Measurements from ENCODE around the gene DNTTIP2. TPM values are rescaled to one million over a fixed set of nuclear protein-coding genes. Genes with fewer than 3 reads are reported as not detected.
"Not testable (repeated sequence)": the region's sequence is repeated elsewhere in the genome, so short reads cannot be mapped to it uniquely, and the experiment has no call there.

DNTTIP2 gene
- polyA plus RNA-seq, 4 donors = 60.0 to 85.9 (median 72.1) TPM

DNA sequence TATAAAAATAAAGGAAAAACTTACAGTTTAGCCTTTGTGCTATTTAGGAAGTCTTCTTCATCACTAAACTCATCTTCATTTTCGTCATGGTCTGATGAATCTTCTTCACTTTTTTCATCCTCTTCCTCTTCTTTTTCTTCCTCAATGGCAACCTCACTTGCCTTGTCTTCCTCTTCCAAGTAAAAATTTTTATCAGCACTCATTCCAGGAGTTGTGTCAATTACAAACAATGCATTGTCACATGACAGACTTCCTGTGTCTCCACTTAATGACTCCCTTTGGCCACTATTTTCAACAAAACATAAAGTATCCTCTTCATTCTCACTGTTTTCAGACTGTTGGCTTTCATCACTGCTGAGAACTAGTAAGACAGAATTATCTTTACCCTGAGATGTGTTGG lies 2.8 kb downstream of the DNTTIP2 start:
- no peak for DNase-seq (ENCODE audit: low read depth in 4 of 4, low spot score in 3 of 4)

DNA sequence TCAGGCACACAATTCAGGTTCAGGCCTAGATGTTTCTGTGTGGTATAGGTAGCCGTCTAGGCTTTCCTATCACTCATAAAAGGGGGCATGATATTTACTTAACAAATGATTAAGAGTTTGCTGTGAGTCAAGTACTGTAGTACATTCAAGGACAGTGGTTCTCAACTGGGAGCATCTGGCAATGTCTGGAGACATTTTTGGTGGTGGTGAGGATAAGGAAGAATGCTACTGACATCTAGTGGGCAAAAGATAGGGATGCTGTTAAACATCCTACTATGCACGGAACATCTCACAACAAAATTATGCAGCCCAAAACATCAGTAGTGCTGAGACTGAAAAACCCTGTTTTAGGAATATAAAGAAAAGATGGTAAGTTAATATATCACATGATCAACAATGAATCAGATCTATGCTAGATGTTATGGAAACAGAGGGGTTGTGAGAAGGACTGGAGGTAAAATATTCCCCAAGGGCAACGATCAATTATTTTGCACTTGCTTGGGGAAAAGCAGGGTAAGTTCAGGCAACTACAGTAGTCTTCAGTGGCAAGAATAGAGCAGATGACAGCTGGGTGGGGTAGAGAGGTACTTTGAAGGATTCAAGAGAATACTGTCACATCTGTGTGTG lies 4.9 kb downstream of the DNTTIP2 start:
- peak in 1 of 4 donors; percentile 27 for DNase-seq (ENCODE audit: low read depth in 4 of 4, low spot score in 3 of 4)

DNA sequence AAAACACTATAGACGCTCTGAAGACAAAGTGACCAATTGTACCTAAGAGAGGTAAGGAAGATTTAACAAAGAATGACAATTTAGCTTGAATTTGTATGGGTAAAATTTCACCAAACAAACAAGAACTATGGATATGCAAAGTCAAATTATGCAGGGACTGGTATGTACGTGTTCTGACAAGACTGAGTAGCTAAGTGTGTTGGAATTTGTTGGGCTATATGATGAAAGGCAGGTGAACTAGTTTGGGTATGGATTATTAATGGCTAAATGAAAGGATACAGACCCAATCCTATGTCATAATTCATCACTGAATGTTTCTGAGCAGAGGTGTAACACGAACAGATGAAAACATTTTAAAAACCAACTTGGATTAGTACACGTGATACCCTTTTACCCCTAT lies 7.6 kb downstream of the DNTTIP2 start:
- no peak for DNase-seq (ENCODE audit: low read depth in 4 of 4, low spot score in 3 of 4)

DNA sequence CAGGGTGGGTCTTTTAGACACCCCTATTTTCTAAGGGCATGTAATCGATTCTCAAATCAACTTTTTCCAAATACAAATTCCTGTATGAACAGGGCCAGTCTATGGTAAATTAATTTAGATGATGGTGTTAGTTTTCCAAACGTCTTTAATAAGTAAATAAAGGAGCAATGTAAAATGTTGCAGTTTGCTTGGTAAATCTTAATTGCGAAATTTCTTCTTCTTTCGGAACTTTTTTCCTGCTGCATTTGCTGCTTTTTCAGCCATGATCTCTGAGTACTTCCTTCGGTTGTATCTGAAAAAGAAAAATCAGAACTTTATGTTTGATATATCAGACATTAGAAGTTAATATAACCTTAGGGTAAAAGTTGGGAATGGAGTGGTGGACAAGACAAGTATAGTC lies 9.4 kb downstream of the DNTTIP2 start:
- no peak for DNase-seq (ENCODE audit: low read depth in 4 of 4, low spot score in 3 of 4)

DNA sequence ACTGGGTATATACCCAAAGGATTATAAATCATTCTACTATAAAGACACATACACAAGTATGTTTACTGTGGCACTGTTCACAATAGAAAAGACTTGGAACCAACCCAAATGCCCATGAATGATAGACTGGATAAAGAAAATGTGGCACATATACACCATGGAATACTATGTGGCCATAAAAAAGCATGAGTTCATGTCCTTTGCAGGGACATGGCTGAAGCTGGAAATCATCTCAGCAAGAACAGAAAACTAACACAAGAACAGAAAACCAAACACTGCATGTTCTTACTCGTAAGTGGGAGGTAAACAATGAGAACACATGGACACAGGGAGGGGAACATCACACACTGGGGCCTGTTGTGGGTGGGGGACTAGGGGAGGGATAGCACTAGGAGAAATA lies 10.5 kb downstream of the DNTTIP2 start:
- DNase-seq (ENCODE audit: low read depth in 4 of 4, low spot score in 3 of 4) = not testable (repeated sequence)

DNA sequence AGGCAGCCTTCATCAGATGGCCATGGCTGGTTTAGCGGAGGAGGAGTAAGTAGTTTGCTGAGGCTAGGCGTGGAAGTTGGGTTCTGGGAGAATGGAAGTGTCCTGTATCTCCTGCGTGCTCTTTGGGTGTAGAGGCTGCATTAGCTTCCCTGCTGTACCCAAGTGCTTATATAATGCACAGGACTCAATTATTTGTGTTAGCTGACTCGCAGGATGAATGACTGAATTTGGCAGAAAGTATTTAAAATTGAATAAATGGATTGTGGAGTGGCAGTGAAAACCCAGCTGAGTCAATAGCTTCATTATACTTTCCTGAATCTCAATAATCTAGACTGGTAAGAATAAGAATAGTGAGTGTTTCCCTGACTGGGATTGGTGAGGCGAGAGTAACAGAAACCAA lies 13.8 kb downstream of the DNTTIP2 start:
- no peak for DNase-seq (ENCODE audit: low read depth in 4 of 4, low spot score in 3 of 4)

DNA sequence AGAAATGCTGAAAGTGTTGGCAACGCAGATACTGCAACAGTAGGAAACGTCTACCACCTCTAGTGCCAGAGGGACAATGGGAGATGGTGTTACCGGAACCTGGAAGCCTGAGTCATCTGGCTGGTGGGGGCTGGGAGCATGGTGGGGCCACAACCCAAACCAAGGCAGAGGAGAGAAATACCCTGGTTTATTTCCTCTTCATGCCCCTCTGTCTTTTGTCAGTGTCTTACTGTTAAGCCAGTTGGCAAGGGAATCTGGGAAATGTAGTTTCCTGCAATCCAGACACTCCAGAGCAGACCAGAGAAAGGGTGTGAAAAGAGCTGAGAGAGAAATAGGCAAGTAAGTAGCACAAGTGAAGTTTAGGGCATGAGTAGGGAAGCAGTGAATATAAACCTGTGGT lies 14.8 kb downstream of the DNTTIP2 start:
- no peak for DNase-seq (ENCODE audit: low read depth in 4 of 4, low spot score in 3 of 4)

DNA sequence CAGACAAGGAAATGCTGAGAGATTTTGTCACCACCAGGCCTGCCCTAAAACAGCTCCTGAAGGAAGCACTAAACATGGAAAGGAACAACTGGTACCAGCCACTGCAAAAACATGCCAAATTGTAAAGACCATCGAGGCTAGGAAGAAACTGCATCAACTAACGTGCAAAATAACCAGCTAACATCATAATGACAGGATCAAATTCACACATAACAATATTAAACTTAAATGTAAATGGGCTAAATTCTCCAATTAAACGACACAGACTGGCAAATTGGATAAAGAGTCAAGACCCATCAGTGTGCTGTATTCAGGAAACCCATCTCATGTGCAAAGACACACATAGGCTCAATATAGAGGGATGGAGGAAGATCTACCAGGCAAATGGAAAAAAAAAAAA lies 21.4 kb downstream of the DNTTIP2 start:
- not testable (repeated sequence) for DNase-seq (ENCODE audit: low read depth in 4 of 4, low spot score in 3 of 4)

DNA sequence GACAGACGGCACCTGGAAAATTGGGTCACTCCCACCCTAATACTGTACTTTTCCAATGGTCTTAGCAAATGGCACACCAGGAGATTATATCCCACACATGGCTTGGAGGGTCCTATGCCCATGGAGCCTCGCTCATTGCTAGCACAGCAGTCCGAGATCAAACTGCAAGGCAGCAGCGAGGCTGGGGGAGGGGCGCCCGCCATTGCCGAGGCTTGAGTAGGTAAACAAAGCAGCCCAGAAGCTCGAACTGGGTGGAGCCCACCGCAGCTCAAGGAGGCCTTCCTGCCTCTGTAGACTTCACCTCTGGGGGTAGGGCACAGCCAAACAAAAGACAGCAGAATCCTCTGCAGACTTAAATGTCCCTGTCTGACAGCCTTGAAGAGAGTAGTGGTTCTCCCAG lies 23.0 kb downstream of the DNTTIP2 start:
- not testable (repeated sequence) for DNase-seq (ENCODE audit: low read depth in 4 of 4, low spot score in 3 of 4)

DNA sequence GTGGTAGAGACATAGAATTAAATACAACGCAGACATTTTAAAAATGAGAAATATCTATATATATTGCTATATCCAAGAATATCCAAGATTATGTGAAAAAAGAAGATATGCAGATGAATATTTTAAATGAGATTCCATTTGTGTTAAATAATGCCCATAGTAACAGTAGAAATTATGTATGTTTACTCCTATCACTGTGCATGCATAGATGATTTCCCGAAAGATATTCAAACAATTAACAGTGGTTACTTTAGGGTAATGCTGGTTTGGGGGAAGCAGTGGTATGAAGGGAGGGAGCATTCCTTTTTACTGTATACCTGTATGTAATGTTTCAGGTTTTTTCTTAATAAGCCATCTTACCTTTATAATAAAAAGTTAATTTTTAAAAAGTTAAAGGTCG lies 25.1 kb downstream of the DNTTIP2 start:
- DNase-seq (ENCODE audit: low read depth in 4 of 4, low spot score in 3 of 4) = no peak

DNA sequence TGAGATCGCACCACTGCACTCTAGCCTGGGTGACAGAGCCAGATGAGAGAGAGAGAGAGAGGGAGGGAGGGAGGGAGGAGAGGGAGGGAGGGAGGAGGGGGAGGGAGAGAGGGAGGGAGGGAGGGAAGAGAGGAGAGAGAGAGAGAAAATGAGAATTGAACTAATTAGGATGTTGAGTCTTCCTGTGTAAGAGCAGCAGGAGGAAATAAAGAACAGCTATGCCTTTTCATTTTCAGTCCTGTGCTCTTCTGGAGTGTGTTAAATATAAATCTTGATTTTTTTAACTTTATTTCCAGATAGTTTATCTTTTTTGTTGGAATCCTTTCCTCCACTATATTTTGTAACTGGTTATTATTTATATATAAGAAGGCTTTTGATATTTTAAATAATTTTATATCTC lies 27.1 kb downstream of the DNTTIP2 start:
- no peak for DNase-seq (ENCODE audit: low read depth in 4 of 4, low spot score in 3 of 4)

DNA sequence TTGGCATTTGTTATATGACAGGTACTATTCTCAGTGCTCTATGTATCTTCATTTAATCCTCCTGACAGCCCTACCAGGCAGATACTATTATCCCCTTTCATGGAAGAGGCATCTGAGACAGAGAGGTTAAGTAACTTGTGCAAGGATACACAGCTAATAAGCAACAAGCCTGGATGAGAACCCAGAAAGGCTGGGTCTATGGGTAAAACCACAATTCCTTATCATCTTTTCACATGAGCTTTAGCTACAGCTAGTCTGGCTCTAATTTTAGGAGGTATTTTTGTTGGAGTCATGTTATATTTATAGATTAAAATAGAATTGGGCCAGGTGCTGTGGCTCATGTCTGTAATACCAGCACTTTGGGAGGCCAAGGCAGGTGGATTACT lies 27.7 kb downstream of the DNTTIP2 start:
- DNase-seq (ENCODE audit: low read depth in 4 of 4, low spot score in 3 of 4) = no peak

DNA sequence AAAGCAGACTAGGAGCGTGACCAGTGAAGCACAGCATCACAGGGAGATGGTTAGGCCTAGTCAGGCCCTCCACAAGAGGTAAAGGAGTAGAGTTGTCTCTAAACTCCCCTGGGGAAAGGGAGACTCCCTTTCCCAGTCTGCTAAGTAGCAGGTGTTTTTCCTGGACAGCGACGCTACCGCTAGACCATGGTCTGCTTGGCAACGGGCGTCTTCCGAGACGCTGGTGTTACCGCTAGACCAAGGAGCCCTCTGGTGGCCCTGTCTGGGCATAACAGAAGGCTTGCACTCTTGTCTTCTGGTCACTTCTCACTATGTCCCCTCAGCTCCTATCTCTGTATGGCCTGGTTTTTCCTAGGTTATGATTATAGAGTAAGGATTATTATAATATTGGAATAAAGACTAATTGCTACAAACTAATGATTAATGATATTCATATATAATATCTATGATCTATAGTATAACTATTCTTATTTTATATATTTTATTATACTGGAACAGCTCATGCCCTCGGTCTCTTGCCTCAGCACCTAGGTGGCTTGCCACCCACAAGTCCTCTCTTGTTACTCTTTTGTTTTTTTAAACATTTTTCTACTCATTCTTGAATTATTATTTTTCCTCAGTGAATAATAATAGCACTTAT lies 28.2 kb downstream of the DNTTIP2 start:
- not testable (repeated sequence) for DNase-seq (ENCODE audit: low read depth in 4 of 4, low spot score in 3 of 4)

DNA sequence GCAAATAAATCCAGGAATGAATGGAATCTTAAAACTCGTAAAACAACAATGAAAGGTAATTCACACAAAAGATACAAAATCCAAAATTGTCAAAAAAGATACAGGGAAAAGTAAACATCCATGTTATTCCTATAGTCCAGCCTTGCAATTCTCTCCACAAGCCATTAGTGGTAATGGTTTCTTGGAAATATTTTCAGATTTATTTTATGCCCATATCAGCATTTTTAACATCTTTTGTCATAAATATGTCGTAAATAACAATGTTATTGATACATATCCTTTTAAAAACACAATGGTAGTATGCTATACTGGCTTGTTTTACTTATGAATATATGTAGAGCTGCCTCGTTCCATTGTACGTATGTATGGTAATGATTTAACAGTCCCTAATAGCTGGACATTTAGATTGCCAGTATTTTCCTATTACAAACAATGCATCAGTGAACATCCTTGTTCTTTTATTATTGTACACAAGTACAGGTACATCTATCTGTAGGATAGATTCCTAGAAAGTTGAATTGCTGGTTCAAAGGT lies 30.6 kb downstream of the DNTTIP2 start:
- DNase-seq (ENCODE audit: low read depth in 4 of 4, low spot score in 3 of 4) = no peak

DNA sequence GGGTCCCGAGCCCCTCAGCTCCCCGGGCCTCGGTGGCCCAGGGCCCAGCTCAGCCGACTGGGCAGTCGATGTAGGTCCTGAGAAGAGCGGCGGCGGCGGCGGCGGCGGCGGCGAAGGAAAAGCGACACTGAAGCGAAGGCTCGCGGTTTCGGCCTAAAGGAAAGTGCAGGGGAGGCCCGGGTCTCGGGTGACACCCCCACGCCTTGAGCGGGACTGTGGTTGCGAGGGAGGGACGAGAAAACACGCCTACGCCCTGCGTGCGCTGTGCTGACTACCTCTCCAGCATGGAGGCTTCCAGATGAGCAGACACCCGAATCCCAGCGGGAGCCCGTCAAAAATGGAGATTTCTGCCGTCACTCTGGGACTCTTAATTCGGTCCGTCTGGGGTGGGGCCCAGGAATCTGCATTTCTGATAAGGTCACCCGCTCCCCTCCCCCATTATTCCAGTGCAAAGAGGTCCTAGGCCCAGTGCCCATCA lies 31.2 kb downstream of the DNTTIP2 start:
- peak; percentile 46 to 58 (median 50) for DNase-seq (ENCODE audit: low read depth in 4 of 4, low spot score in 3 of 4)

DNA sequence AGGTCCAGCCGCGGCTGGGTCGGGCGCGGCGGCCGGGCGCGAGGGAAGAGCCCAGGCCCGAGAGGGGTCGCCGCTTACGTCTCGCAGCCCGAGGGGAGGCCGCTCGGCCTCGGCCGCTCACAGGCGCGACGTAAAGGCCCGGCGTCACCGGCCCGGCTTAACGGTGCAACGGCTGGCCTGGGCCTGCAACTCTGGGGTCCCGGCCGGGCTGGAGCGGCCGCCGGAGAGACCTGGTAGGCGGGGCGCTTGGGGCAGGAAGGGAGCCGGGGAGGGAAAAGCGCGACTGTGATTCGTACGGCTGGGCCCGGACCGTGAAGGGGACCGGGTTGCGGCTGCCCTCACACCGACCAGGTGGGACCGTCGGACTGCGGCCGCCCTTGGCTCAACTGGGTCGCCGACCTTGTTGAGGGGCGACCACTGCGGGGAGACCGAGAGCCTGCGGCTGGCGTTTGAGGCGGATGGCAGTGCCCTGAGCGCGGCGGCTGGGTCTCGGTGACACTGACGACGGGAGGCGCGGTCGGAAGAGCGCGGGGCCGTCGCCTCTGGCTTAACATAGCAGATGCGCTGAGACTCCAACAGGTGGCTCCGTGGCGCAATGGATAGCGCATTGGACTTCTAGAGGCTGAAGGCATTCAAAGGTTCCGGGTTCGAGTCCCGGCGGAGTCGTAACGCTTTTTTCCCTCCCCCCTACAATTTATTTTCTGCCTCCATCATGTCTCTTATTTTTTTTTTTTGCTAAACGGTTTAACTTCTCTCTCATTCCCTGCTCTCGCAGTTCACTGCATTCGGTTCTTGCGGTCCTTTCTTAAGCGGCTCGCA lies 31.8 kb downstream of the DNTTIP2 start:
- DNase-seq (ENCODE audit: low read depth in 4 of 4, low spot score in 3 of 4) = peak; percentile 90 to 92 (median 91)

DNA sequence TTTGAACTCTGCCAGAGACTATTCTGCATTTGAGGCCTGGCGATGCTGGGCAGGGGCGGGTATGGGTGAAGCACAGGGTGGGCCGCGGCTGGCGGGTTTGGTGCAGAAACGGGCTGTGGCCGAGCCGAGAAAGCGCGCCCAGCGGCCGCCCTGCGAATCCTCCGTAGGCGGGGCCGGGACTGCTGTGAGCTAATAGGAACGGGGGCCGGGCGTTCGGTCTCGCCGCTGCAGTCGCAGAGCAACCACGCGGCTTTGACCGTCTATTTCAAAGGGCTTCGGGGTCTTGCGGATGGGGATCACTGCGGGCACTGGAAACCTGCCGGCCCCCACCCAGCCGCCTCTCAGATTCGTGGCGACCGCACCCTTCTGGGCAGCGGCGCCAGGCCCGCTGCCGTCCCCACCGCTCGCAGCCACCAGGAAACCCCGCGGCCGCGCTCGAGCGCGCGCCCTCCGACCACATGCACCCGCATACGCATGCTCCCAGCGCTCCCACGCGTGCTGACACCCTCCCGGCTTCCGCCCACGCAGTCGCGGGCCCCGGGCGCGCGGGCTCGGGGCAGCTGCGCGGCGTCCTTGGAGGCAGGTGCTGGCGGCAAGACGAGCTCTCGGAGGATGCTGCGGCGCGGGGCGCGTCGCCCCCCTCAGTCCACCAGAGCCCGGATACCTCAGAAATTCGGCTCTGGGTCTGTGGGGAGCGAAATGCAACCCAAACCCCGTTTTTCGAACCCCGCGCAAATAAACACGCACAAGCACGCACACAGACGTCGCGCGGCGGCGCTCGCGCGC lies 32.6 kb downstream of the DNTTIP2 start:
- DNase-seq (ENCODE audit: low read depth in 4 of 4, low spot score in 3 of 4) = peak; percentile 67 to 80 (median 74)

DNA sequence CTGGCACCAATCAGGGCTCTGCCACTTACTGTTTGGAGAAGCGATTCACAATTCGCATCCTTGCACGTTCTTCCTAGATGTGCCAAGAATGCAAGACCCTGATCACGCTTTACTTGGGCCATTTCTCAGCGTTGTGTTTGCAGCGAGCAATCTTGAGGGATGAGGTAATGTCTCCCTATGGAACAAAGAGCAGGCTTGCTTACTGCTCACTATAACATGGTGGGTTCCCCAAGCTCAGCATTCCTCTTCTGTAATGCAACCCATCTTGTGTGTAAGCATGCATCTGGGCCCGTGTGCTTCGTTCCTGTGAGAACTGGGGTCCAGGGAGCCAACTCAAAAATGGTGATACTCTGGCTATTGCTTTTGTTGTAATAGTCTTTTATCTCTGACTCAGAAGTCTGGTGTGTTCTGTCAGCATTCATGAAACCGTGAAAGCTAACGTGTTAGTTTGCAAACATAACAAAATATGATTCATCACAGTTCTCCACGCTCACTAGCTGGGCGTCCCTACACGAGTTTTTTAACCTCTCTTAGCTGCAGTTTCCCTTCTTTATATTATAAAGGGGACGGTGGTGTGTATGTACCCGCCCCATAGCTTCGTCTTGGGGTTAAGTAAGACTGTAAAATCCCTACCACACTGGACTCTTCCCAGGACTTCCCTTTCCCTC lies 33.3 kb downstream of the DNTTIP2 start:
- peak in 1 of 4 donors; percentile 7 for DNase-seq (ENCODE audit: low read depth in 4 of 4, low spot score in 3 of 4)

DNA sequence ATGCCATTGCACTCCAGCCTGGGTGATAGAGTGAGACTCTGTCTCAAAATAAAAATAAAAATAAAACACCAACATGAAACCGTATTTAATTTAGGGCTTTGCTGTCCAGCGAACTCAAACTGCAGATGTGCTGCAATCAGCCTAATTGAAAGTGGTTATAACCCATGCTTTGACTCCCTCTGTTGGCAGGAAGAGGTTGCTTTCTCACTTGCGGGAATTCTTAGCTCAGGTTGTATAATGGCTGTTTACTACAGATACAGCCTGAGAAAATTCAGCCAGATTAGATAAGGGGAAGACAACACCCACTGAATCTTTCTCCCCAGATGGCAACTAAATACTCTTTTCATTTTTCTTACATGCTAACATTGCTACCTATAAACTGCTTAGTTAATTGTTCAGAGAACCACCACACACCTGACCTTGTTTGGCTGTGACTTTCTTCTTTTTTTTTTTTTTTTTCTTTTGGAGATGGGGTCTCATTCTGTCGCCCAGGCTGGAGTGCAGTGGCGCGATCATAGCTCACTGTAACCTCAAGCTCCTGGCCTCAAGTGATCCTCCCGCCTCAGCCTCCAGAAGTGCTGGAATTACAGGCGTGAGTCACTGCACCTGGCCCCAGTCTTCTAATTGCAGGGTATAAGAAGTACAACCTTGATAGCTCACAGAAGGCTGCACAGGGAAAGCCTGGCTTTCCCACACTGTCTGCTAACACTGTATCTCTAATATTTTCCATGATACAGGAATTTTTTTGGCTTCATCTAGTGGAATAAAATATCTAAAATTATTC lies 34.6 kb downstream of the DNTTIP2 start:
- DNase-seq (ENCODE audit: low read depth in 4 of 4, low spot score in 3 of 4) = peak; percentile 56 to 66 (median 63)
